Measurements from ENCODE around the gene ZNF143.

DNA sequence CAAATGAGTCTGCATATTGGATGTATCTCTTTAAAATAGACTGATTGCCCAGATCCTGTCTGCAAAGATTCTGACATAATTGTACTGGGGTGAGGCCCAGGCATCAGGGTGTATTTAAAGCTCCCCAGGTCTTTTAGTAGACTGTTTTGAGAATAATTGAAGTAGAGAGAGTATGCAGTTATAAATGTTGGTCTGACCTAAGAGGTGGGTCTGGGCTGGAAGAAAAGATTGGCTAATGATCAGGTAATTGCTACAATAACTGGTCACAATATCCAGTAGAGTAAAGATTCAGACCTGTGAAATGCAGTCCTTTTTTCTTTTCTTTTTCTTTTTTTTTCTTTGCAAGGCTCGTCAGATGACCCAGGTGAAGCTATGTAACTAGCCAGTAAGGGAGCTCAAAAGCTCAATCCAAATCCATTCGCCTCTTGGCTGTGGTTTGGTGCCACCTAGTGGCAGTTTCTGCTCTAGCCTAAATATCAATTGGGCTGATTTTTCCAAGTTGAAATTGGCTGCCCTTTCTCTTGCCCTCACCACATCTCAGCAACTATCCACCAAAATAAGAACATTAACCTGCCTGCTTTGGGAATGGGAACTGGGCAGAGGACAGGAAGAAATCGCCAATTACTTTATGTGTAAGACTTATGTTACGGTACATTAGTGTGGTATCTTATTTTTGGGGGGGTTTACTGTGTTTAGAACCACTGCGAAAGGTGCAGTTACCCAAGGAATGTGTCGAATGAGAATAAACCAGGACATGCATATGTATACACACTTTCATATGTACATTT is 45.9 kb downstream of the ZNF143 start:
- TF ChIP-seq FOXP2 (optimal IDR thresholded peaks at IDR 0.05; ENCODE audit: borderline replicate concordance, extremely low read depth, extremely low read length, insufficient read depth) (no peak), TAF1 (IDR thresholded peaks at IDR 0.05; ENCODE audit: borderline replicate concordance, insufficient read depth, low read length) (no peak), POLR2AphosphoS5 (IDR thresholded peaks at IDR 0.05; ENCODE audit: low read depth, low read length) (no peak), SIN3A (IDR thresholded peaks at IDR 0.05; ENCODE audit: borderline replicate concordance, insufficient read depth, low read length) (no peak)
- TF ChIP-seq, protein P1, sequence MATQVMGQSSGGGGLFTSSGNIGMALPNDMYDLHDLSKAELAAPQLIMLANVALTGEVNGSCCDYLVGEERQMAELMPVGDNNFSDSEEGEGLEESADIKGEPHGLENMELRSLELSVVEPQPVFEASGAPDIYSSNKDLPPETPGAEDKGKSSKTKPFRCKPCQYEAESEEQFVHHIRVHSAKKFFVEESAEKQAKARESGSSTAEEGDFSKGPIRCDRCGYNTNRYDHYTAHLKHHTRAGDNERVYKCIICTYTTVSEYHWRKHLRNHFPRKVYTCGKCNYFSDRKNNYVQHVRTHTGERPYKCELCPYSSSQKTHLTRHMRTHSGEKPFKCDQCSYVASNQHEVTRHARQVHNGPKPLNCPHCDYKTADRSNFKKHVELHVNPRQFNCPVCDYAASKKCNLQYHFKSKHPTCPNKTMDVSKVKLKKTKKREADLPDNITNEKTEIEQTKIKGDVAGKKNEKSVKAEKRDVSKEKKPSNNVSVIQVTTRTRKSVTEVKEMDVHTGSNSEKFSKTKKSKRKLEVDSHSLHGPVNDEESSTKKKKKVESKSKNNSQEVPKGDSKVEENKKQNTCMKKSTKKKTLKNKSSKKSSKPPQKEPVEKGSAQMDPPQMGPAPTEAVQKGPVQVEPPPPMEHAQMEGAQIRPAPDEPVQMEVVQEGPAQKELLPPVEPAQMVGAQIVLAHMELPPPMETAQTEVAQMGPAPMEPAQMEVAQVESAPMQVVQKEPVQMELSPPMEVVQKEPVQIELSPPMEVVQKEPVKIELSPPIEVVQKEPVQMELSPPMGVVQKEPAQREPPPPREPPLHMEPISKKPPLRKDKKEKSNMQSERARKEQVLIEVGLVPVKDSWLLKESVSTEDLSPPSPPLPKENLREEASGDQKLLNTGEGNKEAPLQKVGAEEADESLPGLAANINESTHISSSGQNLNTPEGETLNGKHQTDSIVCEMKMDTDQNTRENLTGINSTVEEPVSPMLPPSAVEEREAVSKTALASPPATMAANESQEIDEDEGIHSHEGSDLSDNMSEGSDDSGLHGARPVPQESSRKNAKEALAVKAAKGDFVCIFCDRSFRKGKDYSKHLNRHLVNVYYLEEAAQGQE (IDR thresholded peaks at IDR 0.05; ENCODE audit: insufficient read depth in 1 of 2, low read depth in 2 of 2, low read length in 2 of 2): no peak

Measured in PFSK-1 (cell line).